ENCODE measurements around the gene PHOSPHO1.
"Not testable (repeated sequence)": the region's sequence is repeated elsewhere in the genome, so short reads cannot be mapped to it uniquely, and the experiment has no call there.

PHOSPHO1 gene, protein sequence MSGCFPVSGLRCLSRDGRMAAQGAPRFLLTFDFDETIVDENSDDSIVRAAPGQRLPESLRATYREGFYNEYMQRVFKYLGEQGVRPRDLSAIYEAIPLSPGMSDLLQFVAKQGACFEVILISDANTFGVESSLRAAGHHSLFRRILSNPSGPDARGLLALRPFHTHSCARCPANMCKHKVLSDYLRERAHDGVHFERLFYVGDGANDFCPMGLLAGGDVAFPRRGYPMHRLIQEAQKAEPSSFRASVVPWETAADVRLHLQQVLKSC

DNA sequence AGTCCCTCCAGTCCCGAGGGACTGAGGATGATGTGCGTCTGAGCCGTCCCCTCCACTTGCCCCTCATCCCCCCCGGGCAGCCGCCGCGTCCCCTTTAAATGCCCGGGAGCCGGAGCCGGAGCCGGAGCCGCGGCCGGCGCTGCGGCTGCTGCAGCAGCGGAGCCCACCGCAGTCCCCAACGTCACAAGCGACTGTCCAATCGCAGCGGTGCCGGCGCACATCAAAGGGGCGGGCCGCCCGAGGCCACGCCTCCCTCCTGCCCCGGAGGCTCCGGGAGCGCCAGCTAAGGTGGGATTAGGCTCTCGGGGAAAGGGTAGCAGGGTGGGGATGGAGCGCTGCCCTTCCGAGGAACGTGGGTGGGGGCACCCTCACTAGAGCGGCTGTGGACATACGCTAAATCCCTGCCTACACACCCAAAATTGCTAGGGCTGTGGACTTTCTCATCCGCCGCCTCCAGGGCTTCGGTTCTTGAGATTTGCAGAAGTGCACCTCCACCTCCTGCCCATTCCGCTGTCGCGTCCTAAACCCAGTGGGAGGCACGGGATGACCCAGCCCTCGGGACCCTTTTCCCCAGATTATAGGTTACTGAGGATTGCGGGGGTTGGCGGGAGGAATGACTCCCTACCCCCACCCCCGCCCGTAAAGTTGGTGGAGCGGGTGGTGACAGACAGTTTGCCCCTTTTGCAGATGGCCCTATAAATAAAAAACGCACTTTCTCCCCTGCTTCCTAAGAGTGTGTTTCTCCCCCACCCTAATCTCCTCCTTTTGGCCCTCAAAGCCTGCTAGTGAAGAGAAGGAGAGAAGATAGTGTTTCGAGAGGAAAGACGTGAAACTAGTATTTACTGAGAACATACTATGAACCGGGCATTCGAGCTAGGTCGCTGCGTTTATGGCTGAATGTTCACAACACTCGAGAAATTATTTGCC lies at the start of gene PHOSPHO1:
TSS of gene PHOSPHO1 (minus strand) at position 152 of the 927 bp plus-strand sequence. CDS start 4,096 bp downstream, outside the sequence.
- in situ Hi-C loops (cut with MboI; ENCODE audit: low sequenced_read_pairs) = no loop called here

DNA sequence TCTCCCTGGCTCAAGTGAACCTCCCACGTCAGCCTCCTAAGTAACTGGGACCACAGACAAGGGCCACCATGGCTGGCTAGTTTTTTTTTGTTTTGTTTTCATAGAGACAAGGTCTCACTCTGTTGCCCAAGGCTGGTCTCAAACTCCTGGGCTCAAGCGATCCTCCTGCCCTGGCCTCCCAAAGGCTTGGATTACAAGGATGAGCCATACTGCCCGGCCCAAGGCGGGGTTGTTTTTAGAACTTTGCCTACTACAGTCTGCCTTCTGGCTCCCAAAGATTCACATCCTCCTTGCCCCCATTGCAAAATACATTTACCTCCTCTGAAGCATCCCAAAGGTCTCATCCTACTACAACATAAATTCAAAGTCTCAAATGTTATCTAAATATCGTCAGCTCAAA lies 49.5 kb upstream of the PHOSPHO1 start:
- in situ Hi-C loops (cut with MboI; ENCODE audit: low sequenced_read_pairs) = no loop called here

DNA sequence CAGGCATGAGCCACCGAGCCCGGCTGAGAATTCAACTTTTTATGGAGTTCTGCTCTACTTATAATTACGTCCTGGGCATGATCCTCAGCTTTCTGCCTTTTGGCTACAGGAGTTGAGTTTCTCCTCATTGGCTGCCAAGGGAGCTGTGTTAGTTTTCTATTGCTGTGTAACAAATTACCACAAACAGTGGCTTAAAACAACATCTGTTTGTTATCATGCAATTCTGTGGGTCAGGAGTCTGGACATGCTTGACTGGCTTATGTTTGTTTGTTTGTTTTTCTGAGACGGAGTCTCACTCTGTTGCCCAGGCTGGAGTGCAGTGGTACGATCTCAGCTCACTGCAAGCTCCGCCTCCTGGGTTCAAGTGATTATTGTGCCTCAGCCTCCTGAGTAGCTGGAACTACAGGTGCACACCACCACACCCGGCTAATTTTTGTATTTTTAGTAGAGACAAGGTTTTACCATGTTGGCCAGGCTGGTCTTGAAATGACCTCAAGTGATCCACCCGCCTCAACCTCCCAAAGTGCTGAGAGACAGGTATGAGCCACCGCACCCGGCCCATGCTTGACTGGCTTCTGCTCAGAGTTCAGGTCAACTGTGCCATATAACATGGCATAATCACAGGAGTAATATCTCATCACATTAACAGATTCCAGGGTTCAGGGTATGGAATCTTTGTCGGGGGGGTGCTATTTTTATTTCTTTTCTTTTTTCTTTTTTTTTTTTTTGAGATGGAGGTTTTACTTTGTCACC lies 48.9 kb upstream of the PHOSPHO1 start:
- in situ Hi-C loops (cut with MboI; ENCODE audit: low sequenced_read_pairs) = not testable (repeated sequence)

DNA sequence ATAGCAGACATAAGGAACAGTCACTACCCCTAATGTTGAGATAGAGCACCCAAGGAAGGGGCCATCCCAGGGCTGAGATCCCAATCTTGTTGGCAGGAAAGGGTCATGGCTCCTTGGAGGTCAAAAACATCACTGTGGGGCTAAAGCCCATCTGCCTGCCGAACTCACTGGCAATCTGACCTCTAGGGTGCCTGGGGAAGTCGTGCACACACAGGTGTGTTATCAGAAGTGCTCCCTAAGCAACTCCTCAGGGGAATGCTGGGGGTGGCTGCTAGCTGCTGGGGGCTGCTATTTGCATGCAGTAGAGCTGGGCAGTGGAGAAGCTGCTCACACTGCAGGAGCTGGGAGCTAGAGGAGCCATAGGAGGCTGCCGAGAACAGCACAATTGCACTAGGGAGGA lies 47.5 kb upstream of the PHOSPHO1 start:
- in situ Hi-C loops (cut with MboI; ENCODE audit: low sequenced_read_pairs) = no loop called here

DNA sequence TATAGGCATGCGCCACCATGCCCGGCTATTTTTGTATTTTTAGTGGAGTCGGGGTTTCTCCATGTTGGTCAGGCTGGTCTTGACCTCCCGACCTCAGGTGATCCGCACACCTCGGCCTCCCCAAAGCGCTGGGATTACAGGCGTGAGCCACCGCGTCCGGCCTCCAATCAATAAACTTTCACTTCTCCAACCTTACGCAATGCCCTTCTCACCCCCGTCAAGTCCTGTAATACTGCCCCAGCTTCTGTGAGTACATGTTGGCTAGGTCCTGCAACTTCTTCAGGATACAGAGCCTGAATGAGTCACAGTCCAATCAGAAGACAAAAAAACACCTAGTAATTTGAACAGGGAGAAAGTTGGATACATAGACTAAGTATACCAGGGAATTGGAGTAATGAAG lies 47.1 kb upstream of the PHOSPHO1 start:
- in situ Hi-C loops (cut with MboI; ENCODE audit: low sequenced_read_pairs) = no loop called here

DNA sequence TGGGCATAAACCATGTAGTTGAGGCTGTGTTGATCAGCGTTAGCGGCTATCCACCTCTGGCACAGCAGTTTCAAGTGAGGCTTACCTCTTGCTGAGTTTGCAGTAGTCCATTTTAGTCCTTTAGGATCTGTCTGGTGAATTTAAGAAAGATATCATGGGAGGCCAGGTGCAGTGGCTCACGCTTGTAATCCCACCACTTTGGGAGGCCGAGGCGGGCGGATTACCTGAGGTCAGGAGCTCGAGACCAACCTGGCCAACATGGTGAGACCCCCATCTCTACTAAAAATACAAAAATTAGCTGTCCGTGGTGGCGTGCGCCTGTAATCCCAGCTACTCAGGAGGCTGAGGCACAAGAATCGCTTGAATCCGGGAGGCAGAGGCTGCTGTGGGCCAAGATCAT lies 45.4 kb upstream of the PHOSPHO1 start:
- in situ Hi-C loops (cut with MboI; ENCODE audit: low sequenced_read_pairs) = not testable (repeated sequence)

DNA sequence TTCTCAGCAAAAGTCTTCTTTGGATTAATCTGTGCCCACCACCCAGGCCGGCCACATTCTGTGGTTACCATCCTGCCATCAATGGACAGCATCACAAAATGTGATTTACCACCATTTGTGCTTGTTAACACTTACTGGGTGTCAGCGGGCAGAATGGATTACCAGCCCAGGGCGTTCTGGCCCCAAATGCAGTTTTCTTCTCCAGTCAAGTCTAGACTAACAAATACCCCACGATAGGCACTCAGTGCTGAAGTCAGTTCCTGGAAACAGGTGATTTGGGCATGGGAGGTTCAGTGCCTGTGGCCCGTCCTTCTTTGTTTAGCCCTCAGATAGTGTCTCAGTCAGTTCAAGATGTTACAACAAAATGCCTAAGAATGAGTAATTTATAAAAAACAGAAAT lies 38.8 kb upstream of the PHOSPHO1 start:
- in situ Hi-C loops (cut with MboI; ENCODE audit: low sequenced_read_pairs) = no loop called here

DNA sequence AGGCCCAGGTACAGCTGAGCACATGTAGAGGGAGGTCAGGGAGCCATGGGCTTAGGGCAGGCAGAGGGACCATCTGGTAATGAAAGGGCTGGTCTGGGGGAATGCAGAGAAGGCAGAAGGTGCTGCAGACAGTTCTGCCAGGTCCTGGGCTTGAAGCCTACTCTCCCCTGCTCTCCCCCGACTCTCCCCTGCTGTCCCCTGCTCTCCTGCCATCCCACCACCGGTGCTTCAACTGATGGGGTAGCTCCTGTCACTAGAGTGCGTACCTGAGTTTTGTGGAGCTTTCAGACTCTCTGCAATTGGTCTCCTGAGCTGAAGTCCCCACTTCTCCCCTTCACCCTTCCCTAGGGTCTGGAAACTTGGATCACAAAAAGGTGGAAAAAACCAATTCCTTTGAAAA lies 37.3 kb upstream of the PHOSPHO1 start:
- in situ Hi-C loops (cut with MboI; ENCODE audit: low sequenced_read_pairs) = no loop called here

DNA sequence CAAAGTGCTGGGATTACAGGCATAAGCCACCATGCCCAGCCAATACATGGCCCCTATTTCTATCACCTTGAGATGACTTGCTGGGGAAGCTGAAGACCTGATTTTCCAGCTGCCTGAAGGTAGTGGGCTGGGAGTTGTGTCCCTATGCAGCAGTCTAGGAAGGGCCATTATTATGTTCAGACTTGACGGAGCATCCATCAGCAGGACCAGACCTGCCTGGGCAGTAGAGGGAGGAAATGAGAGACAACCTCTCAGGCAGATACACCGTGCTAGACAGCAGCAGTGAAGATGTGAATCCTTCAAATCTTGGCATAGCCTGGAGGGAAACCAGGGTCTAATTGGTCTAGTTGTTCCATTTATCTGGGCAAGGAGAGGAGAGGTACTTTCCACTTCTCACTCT lies 35.6 kb upstream of the PHOSPHO1 start:
- in situ Hi-C loops (cut with MboI; ENCODE audit: low sequenced_read_pairs) = no loop called here

DNA sequence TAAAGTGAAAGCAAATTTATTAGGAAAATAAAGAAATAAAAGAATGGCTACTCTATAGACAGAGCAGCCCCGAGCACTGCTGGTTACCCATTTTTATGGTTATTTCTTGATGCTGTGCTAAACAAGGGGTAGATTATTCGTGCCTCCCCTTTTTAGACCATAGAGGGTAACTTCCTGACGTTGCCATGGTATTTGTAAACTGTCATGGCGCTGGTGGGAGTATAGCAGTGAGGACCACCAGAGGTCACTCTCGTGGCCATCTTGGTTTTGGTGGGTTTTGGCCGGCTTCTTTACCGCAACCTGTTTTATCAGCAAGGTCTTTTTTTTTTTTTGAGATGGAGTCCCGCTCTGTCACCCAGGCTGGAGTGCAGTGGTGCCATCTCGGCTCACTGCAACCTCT lies 31.0 kb upstream of the PHOSPHO1 start:
- in situ Hi-C loops (cut with MboI; ENCODE audit: low sequenced_read_pairs) = not testable (repeated sequence)

DNA sequence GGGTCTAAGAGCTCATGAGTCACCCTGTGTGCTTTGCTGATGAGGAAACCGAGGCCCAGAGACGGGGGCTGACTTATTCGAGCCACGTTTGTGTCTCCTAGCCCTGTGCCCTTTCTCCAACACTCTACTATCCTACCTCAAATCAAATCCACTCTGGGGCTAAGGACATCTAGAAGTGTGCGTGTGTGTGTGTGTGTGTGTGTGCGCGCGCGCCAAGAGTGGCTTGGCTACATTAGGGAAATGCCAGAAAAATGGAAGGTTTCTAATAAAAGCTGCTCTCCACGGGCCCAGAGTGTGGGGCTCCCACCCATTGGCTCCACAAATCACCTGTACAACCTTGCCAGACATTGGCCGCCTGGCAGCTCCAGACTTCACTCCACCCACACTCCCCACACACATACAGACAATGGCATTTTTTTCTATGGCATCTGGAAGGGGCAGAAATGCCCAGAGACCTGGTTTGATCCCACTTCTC lies 30.3 kb upstream of the PHOSPHO1 start:
- in situ Hi-C loops (cut with MboI; ENCODE audit: low sequenced_read_pairs) = no loop called here

DNA sequence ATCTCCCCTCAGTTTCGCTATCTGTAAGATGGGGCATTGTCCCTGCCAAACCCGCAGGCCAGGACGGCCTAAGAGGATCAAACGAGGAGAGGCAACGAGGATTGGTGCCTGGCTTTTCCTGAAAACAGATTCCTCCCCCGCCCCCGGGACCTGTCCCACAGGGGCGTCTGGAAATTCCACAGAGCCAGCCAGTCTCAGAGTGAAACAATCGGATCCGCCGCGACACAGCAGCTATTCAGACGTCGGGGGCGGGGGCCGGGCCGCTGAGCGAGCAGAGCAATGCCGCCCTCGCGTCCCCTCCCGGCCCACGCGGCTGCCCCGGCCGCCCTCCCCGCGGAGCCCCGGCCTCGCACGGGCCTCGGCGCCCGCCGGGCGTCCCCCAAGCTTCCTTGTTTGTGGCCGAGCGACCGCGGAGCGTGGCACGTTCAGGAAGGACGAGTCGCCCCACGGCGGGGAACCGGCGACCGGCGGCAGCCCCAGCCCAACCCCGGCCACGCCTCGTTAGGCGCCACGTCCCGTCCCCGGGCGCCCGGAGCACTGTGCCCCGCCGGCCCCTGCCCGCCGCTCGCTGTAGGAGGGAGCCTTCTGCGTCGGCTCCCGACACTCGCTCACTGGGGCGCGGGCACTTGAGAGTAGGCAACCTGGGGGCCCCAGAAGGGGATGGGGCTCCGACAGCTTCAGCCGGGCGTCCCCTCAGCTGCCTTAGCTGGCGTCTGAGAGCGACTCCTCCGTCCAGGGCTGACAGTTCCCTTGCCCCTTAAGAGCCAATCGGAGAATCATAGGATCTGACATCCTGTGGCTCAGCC lies 29.6 kb upstream of the PHOSPHO1 start:
- in situ Hi-C loops (cut with MboI; ENCODE audit: low sequenced_read_pairs) = no loop called here

DNA sequence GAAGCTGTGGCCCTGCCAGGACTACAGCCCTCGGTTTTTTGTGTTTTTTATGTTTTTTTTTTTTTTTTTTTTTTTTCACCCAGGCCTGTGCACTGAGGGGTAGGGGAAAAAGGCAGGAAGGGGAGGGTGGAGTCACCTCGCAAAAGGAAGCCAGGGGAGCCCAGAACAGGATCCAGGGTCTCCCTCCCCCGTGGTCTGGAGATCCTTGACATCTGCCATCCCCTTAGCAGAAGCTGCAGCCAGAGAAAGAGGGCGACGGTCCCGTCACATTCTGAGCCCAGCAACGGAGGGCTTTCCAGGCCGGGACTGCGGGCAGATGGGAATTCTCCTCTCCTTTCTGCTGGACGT lies 29.1 kb upstream of the PHOSPHO1 start:
- in situ Hi-C loops (cut with MboI; ENCODE audit: low sequenced_read_pairs) = no loop called here

DNA sequence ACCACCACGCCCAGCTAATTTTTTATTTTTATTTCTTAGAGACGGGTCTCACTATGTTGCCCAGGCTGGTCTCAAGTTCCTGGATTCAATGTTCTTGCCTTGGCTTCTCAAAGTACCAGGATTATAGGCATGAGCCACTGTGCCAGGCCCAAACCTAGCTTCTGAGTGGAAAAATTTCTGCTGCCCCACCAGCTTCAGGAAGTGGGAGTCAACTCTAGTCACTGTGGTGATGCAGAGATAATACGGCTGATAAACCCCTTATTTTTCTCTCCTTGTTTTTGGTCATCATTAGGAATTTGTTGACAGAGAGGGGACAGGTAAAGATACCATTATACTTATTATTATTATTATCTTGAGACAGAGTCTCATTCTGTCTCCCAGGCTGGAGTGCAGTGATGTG lies 27.8 kb upstream of the PHOSPHO1 start:
- in situ Hi-C loops (cut with MboI; ENCODE audit: low sequenced_read_pairs) = no loop called here

DNA sequence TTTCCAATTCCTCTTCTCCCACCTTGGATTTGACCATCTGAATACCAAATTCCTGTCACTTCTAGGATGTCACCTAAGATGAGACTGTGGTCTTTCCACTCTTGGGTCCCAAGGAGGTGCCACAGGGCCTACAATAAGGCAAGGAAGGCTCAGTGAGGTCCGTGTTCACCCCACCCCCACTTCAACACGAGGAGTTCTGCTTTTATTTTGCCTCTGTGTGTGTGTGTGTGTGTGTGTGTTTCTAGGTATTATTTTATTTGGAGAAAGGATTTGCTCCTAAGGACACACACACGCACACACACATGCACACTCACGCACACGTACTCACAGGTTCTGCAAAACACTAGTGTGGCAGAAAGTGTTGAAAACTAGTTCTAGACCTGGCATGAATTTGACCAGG lies 24.5 kb upstream of the PHOSPHO1 start:
- in situ Hi-C loops (cut with MboI; ENCODE audit: low sequenced_read_pairs) = no loop called here

DNA sequence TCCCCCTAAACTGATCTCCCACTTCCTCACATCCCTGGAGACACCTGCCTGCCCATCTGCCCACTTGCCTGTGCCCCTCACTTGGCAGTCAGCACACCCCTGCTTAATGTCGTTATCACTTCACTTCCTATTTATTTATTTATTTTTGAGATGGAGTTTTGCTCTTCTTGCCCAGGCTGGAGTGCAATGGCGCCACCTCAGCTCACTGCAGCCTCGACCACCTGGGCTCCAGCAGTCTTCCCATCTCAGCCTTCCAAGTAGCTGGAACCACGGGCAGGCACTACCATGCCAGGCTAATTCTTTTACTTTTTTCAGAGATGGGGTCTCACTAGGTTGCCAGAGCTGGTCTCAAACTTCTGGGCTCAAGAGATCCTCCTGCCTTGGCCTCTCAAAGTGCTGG lies 23.5 kb upstream of the PHOSPHO1 start:
- in situ Hi-C loops (cut with MboI; ENCODE audit: low sequenced_read_pairs) = no loop called here

DNA sequence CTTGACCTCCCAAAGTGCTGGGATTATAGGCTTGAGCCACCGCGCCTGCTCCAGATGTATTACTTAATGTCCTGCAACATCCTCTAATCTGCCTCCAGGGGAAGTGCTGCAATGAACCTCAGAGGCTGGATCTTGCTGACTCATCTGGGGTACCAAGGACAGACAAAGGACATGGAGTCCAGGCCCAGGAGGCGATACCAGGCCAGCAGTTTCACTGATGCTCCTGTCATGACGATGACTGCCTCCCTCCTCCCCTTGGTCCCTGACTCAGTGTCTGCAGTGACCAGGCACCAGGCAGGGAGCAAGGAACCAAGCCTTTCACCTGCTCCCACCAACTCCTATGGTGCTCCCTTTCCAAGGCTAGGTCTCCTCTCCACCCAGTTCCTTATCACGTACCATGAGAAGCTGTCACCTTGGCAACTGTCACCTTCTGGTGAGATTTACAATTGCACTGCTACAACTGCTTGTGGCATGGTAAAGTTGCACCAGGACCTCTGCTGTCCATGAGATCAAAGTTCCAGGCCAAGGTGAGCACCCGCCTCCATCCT lies 21.6 kb upstream of the PHOSPHO1 start:
- in situ Hi-C loops (cut with MboI; ENCODE audit: low sequenced_read_pairs) = no loop called here

DNA sequence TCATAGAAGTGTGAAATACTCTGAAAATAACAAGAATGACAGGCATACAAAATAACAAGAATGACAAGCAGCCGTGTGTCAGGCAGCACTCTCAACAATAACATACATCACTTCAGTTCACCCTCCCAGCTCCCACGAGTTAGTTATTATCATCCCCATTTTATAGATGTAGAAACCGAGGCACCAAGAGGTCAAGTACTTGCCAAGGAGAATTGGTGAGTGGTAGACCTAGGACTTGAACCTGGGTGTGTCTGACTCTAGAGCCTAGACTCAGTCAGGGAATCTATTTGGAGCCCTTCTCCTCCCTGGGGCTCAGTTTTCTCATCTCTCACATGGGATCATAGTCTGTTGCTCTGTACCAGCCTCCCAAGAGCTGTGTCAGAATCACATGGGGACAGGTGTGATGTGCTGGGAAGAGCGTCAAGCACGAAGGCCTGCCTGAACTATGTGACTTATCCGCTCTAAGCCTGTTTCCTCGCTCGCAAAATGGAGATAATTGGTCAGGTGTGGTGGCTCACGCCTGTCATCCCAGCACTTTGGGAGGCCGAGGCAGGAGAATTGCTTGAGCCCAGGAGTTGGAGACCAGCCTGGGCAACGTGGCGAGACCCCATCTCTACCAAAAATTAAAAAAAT lies 19.4 kb upstream of the PHOSPHO1 start:
- in situ Hi-C loops (cut with MboI; ENCODE audit: low sequenced_read_pairs) = no loop called here

DNA sequence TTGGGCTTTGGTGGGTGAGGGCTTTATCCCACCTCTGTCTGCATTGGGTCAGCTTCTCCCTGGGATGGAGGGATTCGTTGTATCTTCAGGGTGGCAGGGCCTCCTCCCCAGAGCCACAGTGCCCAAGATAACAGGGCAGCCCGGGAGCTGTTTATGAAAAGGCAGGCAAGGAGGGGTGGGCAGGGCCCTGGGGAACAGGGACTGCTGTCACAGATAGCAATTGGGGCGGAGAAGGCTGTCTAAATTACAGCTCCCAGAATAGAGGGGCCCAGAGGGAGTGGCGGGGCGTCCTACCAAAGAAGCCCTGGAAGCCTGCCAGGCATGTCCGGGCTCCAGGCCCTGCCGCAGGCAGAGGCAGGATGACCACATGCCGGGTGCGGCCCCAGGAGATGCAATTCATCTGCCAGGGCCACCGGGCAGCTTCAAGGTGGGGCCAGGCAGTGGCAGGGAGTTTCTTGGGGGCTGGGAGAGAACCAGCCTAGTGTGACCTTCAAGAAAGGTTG lies 18.8 kb upstream of the PHOSPHO1 start:
- in situ Hi-C loops (cut with MboI; ENCODE audit: low sequenced_read_pairs) = no loop called here

DNA sequence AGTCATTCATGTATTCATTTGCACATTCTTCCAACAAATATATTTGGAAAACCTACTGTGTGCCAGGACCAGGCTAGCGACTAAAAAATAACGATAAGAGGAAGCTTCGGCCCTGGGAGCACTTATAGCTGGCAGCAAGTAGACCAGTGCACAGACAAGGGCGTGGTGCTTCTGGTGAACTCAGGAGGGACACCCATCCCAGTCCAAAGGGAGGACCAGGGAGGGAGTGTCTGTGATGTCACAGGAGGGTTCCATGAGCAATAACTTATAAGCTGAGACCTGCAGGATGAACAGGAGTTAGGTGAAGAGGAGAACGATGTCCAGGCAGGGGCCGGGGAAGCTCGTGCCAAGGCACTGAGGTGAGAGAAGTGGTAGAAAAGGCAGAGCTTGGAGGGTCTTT lies 17.4 kb upstream of the PHOSPHO1 start:
- in situ Hi-C loops (cut with MboI; ENCODE audit: low sequenced_read_pairs) = no loop called here
